Testis (tissue), 3 donors: ENCODE measurements around the gene DNAAF8. TPM values are rescaled to one million over a fixed set of nuclear protein-coding genes. Genes with fewer than 3 reads are reported as not detected.

Experiments
- DNase-seq: peaks from one replicate; pipeline ENCODE4 v3.0.0-alpha.2; 2019
- H3K27ac ChIP-seq, 2 donors: fragments of 200-600 bp; sonication (generic); one replicate each; pipeline ENCODE4 v1.5.1; 2019
- H3K27me3 ChIP-seq: fragments of 200-600 bp; sonication (generic); one replicate; pipeline ENCODE4 v1.5.1; 2019
- H3K36me3 ChIP-seq: fragments of 200-600 bp; sonication (generic); one replicate; pipeline ENCODE4 v1.5.1; 2017; ENCODE audit warnings: low read depth; ENCODE audit errors: missing control alignments
- H3K4me1 ChIP-seq: fragments of 200-600 bp; sonication (generic); one replicate; pipeline ENCODE4 v1.5.1; 2019
- H3K4me3 ChIP-seq, 2 donors: fragments of 200-600 bp; sonication (generic); one replicate each; pipeline ENCODE4 v1.5.1; 2017 to 2019
- H3K9me3 ChIP-seq: fragments of 200-600 bp; sonication (generic); one replicate; pipeline ENCODE4 v1.5.1; 2017
- CTCF ChIP-seq, 3 experiments: fragments of 450-650 bp in 2 of 3; fragments of 200-600 bp in 1 of 3; sonication (generic) in 1 of 3; IDR thresholded peaks; one replicate each; pipeline ENCODE4 v1.5.1; 2016 to 2019; ENCODE audit warnings: antibody characterized with exemption in 3 of 3, mild to moderate bottlenecking in 2 of 3, moderate library complexity in 1 of 3
- POLR2A ChIP-seq: fragments of 450-650 bp; IDR thresholded peaks from one replicate; pipeline ENCODE4 v1.6.1; 2017; ENCODE audit warnings: antibody characterized with exemption, mild to moderate bottlenecking, moderate library complexity
- WGBS, 2 donors: methylation state at CpG; one replicate each; pipeline ENCODE4 v1.1.5; 2018; 5-methylcytosine and 5-hydroxymethylcytosine counted together
- intact Hi-C: fragments of 100-400 bp; cut with DNase I; formaldehyde crosslinking; loops from one replicate; pipeline ENCODE4 v1.15.1; 2023; ENCODE audit warnings: low total_unique reads
- polyA plus RNA-seq: library from polyadenylated mRNA; stranded (reverse); fragments of 350-450 nt; fragmentation: Illumina TruSeq; extraction: RNeasy Lipid Tissue Mini Kit (QIAGEN cat#74804); gene quantifications from one replicate; pipeline ENCODE4 v1.2.3, GENCODE V29; 2014; ENCODE audit warnings: low read depth, low replicate concordance; ENCODE audit not compliant: insufficient read depth
- total RNA-seq, 2 donors: library from RNA; depleted of rRNA; stranded (reverse); fragments of >200 nt; gene quantifications; one replicate each; pipeline ENCODE4 v1.2.3, GENCODE V29; 2016

Gene DNAAF8
- total and polyA plus RNA-seq, 3 donors from 2014 or later = 61.6 to 238 (median 70.0) TPM

- Histone ChIP-seq H3K4me1 (peaks cover 7% of the 10 kb centered on the region), H3K27ac (no peak overlapping the region), H3K9me3 (no peaks in the 10 kb centered on the region), H3K36me3 (no peaks in the 10 kb centered on the region), H3K27me3 (no peaks in the 10 kb centered on the region), H3K4me3 (no peak overlapping the region)
- 91 to 92% methylated on average over 12 to 21 of the region's 21 CpGs for WGBS, 2 donors
- no peak for DNase-seq
- intact Hi-C loops = no loop called here
- TF ChIP-seq CTCF (IDR thresholded peaks at IDR 0.05) (no peak), POLR2A (no peak)
These were observed 45.2 kb upstream of the DNAAF8 start for GRCh38 chr16:4689091-4689671.

DNA sequence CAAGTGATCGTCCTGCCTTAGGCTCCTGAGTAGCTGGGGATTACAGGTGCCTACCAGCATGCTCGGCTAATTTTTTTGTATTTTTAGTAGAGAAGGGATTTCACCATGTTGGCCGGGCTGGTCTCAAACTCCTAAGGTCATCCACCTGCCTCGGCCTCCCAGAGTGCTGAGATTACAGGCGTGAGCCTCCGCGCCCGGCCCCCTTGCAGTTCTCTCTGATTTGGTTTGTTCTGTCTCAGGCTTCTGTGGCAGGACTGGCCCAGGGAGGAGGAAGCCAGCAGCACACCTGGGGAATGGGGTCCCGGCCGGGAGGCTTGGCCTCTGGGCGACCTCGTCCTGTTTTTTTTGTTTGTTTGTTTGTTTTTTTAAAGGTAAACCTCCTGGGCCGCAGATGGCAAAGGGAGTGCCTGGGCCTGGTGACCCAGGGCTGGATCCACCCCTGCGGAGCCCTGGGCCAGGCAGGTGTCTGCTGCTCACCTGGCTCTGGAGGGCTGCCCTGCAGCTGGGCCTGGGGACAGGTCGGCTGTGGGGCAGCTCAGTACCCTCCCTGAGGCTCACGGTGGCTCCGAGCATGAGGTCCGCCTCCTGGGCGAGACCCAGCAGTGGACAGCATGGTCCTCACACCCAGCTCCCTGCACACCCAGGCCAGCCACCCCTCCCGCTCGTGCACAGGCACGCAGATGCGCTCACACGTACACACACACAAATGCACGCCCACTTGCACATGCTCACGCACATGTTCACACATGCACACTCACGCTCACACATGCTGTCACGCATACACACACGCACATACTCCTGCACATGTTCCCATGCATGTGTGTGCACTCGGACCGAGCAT is 44.3 kb upstream of the DNAAF8 start:
- Histone ChIP-seq H3K27ac (no peak overlapping the region), H3K27me3 (no peaks in the 10 kb centered on the region), H3K9me3 (no peaks in the 10 kb centered on the region), H3K4me3 (no peak overlapping the region), H3K4me1 (peaks cover 16% of the 10 kb centered on the region), H3K36me3 (no peaks in the 10 kb centered on the region)
- TF ChIP-seq CTCF (IDR thresholded peaks at IDR 0.05) (no peak), POLR2A (no peak)
- DNase-seq = no peak
- 84 to 88% methylated on average over 22 to 31 of the region's 31 CpGs for WGBS, 2 donors
- intact Hi-C loops = loop anchor here (10.0 kb wide), 1 partner anchor 75 kb away; the partner anchor contains the start of gene UBALD1

DNA sequence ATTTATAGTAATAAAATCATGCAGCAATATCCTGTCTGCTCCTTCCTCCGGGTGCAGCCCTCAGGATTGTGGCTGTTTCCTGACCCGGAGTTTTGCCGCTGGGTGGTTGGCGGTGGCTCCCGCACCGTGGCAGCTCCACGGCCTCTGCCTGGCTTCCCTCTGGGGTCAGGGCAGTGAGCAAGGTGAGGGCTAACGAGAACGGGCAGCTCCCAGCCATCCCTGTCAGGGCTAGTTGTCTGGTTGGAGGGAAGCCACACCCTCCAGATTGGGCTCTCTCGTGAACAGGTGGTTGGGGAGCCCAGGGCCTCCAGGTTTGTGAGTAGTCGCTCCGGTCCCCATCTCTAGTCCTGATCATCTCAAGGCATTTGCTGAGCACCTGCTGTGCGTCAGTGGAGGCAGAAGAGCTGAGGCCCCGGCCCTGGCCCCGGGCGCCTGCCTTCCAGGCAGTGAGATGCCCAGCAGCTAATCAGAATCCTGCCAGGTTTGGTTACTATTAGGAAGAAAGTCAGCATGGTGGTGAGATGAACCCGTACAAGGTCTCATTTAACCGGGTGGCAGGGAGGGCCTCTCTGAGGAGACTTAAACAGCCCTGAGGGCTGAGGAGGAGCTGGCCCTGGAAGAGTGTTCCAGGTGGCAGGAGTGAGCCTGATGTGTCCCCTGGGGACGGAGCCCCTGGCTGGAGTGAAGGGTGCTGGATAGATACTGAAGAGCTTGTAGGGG is 43.2 kb upstream of the DNAAF8 start:
- no peaks in the 10 kb centered on the region for H3K9me3 ChIP-seq
- H3K36me3 ChIP-seq = no peaks in the 10 kb centered on the region
- no peaks in the 10 kb centered on the region for H3K27me3 ChIP-seq
- no peak overlapping the region for H3K4me3 ChIP-seq
- WGBS, 2 donors = 77 to 84% methylated on average over 11 to 19 of the region's 19 CpGs
- no peak for TF ChIP-seq POLR2A
- TF ChIP-seq CTCF (IDR thresholded peaks at IDR 0.05) = no peak
- intact Hi-C loops = loop anchor here (10.0 kb wide), 1 partner anchor 76 kb away; the partner anchor contains the start of gene UBALD1
- H3K4me1 ChIP-seq = peaks cover 25% of the 10 kb centered on the region
- no peak overlapping the region for H3K27ac ChIP-seq
- DNase-seq = no peak

- TF ChIP-seq POLR2A = no peak
- no peak for TF ChIP-seq CTCF (IDR thresholded peaks at IDR 0.05)
- intact Hi-C loops = loop anchor here (10.0 kb wide), 1 partner anchor 77 kb away; the partner anchor contains the start of gene UBALD1
- H3K27me3 ChIP-seq = no peaks in the 10 kb centered on the region
- no peaks in the 10 kb centered on the region for H3K36me3 ChIP-seq
- no peak for DNase-seq
- no peak overlapping the region for H3K27ac ChIP-seq
- H3K4me3 ChIP-seq = no peak overlapping the region
- H3K4me1 ChIP-seq = peaks cover 33% of the 10 kb centered on the region
- H3K9me3 ChIP-seq = no peaks in the 10 kb centered on the region
- WGBS, 2 donors = 89% methylated on average over 5 to 20 of the region's 20 CpGs
These were observed 42.5 kb upstream of the DNAAF8 start for GRCh38 chr16:4691666-4692412.
